ENCODE data around the gene GATAD2B. TPM values are rescaled to one million over a fixed set of nuclear protein-coding genes. Genes with fewer than 3 reads are reported as not detected.
A peak's percentile ranks its signal among the peaks of the same experiment; 100 is the strongest.

The GATAD2B gene
- total and polyA plus RNA-seq, 2 experiments from 2014 or later: 5.4 to 11.7 TPM

DNA sequence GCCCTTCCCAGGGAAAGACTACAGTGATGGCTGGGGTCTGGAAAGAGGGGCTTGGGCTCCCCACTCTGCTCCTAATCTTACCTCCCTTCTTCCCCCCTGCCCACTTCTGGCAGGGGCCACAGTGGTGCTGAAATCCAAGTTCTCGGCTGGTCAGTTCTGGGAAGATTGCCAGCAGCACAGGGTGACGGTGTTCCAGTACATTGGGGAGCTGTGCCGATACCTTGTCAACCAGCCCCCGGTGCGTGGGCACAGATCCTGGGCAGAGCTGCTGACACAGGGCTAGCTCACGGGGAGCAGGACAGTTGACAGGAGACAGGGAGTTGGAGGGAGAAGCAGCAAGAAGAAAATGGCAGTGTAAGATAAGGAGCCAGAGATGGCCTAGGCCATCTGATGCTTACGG lies 145.1 kb downstream of the GATAD2B start:
- H4K20me1 ChIP-seq (ENCODE audit: insufficient read depth, poor library complexity, severe bottlenecking): no peaks in the 10 kb centered on the region
- H3K4me3 ChIP-seq: no peak overlapping the region
- H3K27ac ChIP-seq: no peak overlapping the region
- TF ChIP-seq, protein P1, sequence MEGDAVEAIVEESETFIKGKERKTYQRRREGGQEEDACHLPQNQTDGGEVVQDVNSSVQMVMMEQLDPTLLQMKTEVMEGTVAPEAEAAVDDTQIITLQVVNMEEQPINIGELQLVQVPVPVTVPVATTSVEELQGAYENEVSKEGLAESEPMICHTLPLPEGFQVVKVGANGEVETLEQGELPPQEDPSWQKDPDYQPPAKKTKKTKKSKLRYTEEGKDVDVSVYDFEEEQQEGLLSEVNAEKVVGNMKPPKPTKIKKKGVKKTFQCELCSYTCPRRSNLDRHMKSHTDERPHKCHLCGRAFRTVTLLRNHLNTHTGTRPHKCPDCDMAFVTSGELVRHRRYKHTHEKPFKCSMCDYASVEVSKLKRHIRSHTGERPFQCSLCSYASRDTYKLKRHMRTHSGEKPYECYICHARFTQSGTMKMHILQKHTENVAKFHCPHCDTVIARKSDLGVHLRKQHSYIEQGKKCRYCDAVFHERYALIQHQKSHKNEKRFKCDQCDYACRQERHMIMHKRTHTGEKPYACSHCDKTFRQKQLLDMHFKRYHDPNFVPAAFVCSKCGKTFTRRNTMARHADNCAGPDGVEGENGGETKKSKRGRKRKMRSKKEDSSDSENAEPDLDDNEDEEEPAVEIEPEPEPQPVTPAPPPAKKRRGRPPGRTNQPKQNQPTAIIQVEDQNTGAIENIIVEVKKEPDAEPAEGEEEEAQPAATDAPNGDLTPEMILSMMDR (IDR thresholded peaks at IDR 0.05; ENCODE audit: poor library complexity): no peak
- TF ChIP-seq EZH2phosphoT487 (IDR thresholded peaks at IDR 0.05; ENCODE audit: low read depth, severe bottlenecking, unreplicated experiment) (no peak), EZH2 (IDR thresholded peaks at IDR 0.05; ENCODE audit: borderline replicate concordance) (no peak)
- H3K9me2 ChIP-seq (replicated peaks; ENCODE audit: insufficient read depth): no peaks in the 10 kb centered on the region
- 90% methylated on average over 7 of the region's 7 CpGs for WGBS (ENCODE audit: low lambda C conversion rate, missing lambda C conversion rate)
- H3K9me3 ChIP-seq (ENCODE audit: low read depth): no peaks in the 10 kb centered on the region
- peaks cover 20% of the 10 kb centered on the region for H3K4me1 ChIP-seq (ENCODE audit: insufficient read depth)
- H3K36me3 ChIP-seq (replicated peaks; ENCODE audit: insufficient read depth, low read depth): no peaks in the 10 kb centered on the region
- H3K27me3 ChIP-seq: no peaks in the 10 kb centered on the region
- no peak for DNase-seq (ENCODE audit: low spot score)
- no peak overlapping the region for H3K4me2 ChIP-seq
- no peak overlapping the region for H2AFZ ChIP-seq
- peaks cover 12% of the 10 kb centered on the region for H3K79me2 ChIP-seq

DNA sequence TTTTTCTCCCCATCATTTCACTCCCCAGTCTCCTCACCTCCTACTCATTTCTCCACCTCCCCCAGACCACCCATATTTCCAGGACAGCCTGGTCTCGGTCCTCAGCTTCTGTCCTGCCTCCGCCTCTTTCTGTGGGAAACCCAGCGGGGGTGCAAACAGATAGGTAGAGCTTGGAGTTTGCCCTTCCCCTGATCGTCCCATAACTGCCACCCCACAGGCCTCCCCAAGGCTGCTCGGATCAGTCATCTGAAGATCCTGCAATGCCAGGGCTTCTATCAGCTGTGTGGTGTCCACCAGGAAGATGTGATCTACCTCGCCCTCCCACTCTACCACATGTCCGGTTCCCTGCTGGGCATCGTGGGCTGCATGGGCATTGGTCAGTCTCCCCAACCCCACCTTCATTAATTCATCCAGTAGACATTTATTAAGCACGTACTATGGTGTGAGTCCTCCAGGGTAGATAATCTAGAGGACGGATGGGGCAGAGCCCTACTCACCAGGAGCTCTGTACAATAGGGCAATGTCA lies 145.9 kb downstream of the GATAD2B start:
- no peaks in the 10 kb centered on the region for H3K36me3 ChIP-seq (replicated peaks; ENCODE audit: insufficient read depth, low read depth)
- H4K20me1 ChIP-seq (ENCODE audit: insufficient read depth, poor library complexity, severe bottlenecking): no peaks in the 10 kb centered on the region
- TF ChIP-seq, protein P1 (IDR thresholded peaks at IDR 0.05; ENCODE audit: poor library complexity): no peak
- TF ChIP-seq EZH2 (IDR thresholded peaks at IDR 0.05; ENCODE audit: borderline replicate concordance) (no peak), EZH2phosphoT487 (IDR thresholded peaks at IDR 0.05; ENCODE audit: low read depth, severe bottlenecking, unreplicated experiment) (no peak)
- whole genome bisulfite sequencing (ENCODE audit: low lambda C conversion rate, missing lambda C conversion rate): 93% methylated on average over 10 of the region's 10 CpGs
- no peak overlapping the region for H3K27ac ChIP-seq
- no peaks in the 10 kb centered on the region for H3K9me2 ChIP-seq (replicated peaks; ENCODE audit: insufficient read depth)
- no peaks in the 10 kb centered on the region for H3K27me3 ChIP-seq
- H3K4me2 ChIP-seq: peak overlapping the region; percentile 98
- no peak for DNase-seq (ENCODE audit: low spot score)
- H3K4me1 ChIP-seq (ENCODE audit: insufficient read depth): peaks cover 20% of the 10 kb centered on the region
- no peaks in the 10 kb centered on the region for H3K9me3 ChIP-seq (ENCODE audit: low read depth)
- peaks cover 12% of the 10 kb centered on the region for H3K79me2 ChIP-seq
- H2AFZ ChIP-seq: no peak overlapping the region
- no peak overlapping the region for H3K4me3 ChIP-seq

DNA sequence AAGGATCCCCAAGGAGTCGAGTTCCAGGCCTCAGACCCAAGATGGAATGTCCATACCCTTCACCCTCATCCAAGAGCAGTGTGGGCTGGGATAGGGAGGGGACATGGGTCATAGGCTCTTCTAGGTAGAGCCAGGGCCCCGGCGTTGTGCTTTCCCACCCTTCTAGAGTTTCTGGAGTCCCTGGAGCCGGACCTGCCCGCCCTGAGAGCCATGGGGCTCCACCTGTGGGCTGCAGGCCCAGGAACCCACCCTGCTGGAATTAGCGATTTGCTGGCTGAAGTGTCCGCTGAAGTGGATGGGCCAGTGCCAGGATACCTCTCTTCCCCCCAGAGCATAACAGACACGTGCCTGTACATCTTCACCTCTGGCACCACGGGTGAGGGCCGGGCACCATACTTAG lies 146.4 kb downstream of the GATAD2B start:
- Histone ChIP-seq H3K79me2 (peaks cover 12% of the 10 kb centered on the region), H3K4me3 (no peak overlapping the region), H3K4me2 (peak overlapping the region; percentile 98), H3K4me1 (ENCODE audit: insufficient read depth) (peaks cover 20% of the 10 kb centered on the region), H3K27me3 (no peaks in the 10 kb centered on the region), H3K36me3 (replicated peaks; ENCODE audit: insufficient read depth, low read depth) (no peaks in the 10 kb centered on the region), H3K9me3 (ENCODE audit: low read depth) (no peaks in the 10 kb centered on the region), H4K20me1 (ENCODE audit: insufficient read depth, poor library complexity, severe bottlenecking) (no peaks in the 10 kb centered on the region), H3K27ac (peak overlapping the region; percentile 94), H3K9me2 (replicated peaks; ENCODE audit: insufficient read depth) (no peaks in the 10 kb centered on the region), H2AFZ (peak overlapping the region; percentile 96)
- DNase-seq (ENCODE audit: low spot score): no peak
- WGBS (ENCODE audit: low lambda C conversion rate, missing lambda C conversion rate): 60% methylated on average over 10 of the region's 10 CpGs
- TF ChIP-seq, protein P1 (IDR thresholded peaks at IDR 0.05; ENCODE audit: poor library complexity): no peak
- TF ChIP-seq EZH2phosphoT487 (IDR thresholded peaks at IDR 0.05; ENCODE audit: low read depth, severe bottlenecking, unreplicated experiment): no peak
- no peak for TF ChIP-seq EZH2 (IDR thresholded peaks at IDR 0.05; ENCODE audit: borderline replicate concordance)

Measured in hepatocyte (in vitro differentiated cells).